Measurements from ENCODE around the gene ALK. TPM values are rescaled to one million over a fixed set of nuclear protein-coding genes. Genes with fewer than 3 reads are reported as not detected.

The ALK gene
- total RNA-seq, 1 donor from 2014 or later = 9.6 TPM

DNA sequence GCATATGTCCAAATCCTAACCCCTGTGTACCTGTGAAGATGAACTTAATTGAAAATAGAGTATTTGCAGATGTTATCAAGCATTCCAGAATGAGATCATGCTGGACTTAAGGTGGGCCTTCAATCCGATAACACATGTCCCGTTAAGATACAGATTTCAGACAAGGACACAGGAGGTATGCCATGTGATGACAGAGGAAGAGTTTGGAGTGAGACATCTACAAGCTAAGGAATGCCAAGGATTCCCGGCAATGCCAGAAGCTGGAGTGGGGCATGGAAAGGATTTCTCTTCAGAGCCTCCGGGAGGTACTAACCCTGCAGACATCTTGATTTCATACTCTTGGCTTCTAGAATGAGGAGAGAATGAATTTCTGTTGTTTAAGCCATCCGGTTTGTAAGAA lies 231.7 kb downstream of the ALK start:
- H3K4me1 Mint-ChIP-seq (ENCODE audit: low read depth, unreplicated experiment) = no peaks in the 10 kb centered on the region
- H3K9me3 Mint-ChIP-seq (ENCODE audit: unreplicated experiment) = no peaks in the 10 kb centered on the region
- no peak for DNase-seq
- peaks cover 10% of the 10 kb centered on the region for H3K36me3 Mint-ChIP-seq (ENCODE audit: unreplicated experiment)
- H3K4me3 Mint-ChIP-seq (ENCODE audit: unreplicated experiment) = no peak overlapping the region
- H3K27ac Mint-ChIP-seq (ENCODE audit: unreplicated experiment) = no peak overlapping the region
- H3K27me3 Mint-ChIP-seq (ENCODE audit: unreplicated experiment) = no peaks in the 10 kb centered on the region
- TF ChIP-seq, protein P1, sequence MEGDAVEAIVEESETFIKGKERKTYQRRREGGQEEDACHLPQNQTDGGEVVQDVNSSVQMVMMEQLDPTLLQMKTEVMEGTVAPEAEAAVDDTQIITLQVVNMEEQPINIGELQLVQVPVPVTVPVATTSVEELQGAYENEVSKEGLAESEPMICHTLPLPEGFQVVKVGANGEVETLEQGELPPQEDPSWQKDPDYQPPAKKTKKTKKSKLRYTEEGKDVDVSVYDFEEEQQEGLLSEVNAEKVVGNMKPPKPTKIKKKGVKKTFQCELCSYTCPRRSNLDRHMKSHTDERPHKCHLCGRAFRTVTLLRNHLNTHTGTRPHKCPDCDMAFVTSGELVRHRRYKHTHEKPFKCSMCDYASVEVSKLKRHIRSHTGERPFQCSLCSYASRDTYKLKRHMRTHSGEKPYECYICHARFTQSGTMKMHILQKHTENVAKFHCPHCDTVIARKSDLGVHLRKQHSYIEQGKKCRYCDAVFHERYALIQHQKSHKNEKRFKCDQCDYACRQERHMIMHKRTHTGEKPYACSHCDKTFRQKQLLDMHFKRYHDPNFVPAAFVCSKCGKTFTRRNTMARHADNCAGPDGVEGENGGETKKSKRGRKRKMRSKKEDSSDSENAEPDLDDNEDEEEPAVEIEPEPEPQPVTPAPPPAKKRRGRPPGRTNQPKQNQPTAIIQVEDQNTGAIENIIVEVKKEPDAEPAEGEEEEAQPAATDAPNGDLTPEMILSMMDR (IDR thresholded peaks at IDR 0.05; ENCODE audit: partially characterized antibody, unreplicated experiment) = no peak

DNA sequence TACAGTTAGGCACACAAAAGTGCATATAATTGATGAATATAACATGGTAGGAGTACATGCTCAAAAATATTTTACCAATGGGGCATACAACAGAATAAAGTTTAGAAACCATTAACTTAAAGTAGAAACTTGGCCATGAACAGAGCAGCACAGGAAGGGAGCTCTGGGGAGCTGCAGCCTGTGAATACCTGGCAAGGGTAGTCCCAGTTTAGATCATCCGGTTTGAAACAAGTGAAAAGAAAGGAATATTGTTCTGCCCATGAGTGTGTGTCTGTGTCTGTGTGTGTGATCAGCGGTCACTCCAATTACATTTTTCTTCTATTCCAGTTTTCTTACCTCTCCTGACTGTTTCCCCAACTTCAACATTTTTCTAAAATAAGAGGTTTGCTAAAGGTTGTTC lies 233.0 kb downstream of the ALK start:
- Mint-ChIP-seq H3K27me3 (ENCODE audit: unreplicated experiment) (peaks cover 1% of the 10 kb centered on the region), H3K9me3 (ENCODE audit: unreplicated experiment) (no peaks in the 10 kb centered on the region), H3K36me3 (ENCODE audit: unreplicated experiment) (peaks cover 10% of the 10 kb centered on the region), H3K27ac (ENCODE audit: unreplicated experiment) (no peak overlapping the region), H3K4me3 (ENCODE audit: unreplicated experiment) (no peak overlapping the region), H3K4me1 (ENCODE audit: low read depth, unreplicated experiment) (peaks cover 6% of the 10 kb centered on the region)
- TF ChIP-seq, protein P1 (IDR thresholded peaks at IDR 0.05; ENCODE audit: partially characterized antibody, unreplicated experiment) = no peak
- no peak for DNase-seq

DNA sequence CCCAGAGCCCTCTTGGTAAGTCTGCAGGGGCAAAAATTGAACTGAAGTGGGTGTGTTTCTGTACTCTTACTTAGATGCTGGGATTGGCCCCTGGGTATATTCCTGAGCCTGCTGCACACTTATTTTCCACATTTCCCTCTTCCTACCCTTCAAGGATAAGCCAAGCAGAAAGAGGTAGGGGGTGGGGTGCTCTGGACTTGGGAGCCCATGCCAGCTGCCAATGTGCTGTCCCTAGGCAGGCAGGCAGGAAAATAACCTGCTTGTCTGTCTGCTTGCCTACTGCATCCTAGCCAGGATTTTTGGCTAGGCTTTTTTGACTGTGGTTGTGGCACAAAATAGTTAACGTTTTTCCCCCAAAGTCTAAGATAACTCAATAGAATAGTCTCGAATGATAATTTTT lies 234.3 kb downstream of the ALK start:
- Mint-ChIP-seq H3K27me3 (ENCODE audit: unreplicated experiment) (peaks cover 1% of the 10 kb centered on the region), H3K4me3 (ENCODE audit: unreplicated experiment) (no peak overlapping the region), H3K36me3 (ENCODE audit: unreplicated experiment) (peaks cover 4% of the 10 kb centered on the region), H3K4me1 (ENCODE audit: low read depth, unreplicated experiment) (peaks cover 8% of the 10 kb centered on the region), H3K9me3 (ENCODE audit: unreplicated experiment) (no peaks in the 10 kb centered on the region), H3K27ac (ENCODE audit: unreplicated experiment) (no peak overlapping the region)
- TF ChIP-seq, protein P1 (IDR thresholded peaks at IDR 0.05; ENCODE audit: partially characterized antibody, unreplicated experiment) = no peak
- DNase-seq = no peak

DNA sequence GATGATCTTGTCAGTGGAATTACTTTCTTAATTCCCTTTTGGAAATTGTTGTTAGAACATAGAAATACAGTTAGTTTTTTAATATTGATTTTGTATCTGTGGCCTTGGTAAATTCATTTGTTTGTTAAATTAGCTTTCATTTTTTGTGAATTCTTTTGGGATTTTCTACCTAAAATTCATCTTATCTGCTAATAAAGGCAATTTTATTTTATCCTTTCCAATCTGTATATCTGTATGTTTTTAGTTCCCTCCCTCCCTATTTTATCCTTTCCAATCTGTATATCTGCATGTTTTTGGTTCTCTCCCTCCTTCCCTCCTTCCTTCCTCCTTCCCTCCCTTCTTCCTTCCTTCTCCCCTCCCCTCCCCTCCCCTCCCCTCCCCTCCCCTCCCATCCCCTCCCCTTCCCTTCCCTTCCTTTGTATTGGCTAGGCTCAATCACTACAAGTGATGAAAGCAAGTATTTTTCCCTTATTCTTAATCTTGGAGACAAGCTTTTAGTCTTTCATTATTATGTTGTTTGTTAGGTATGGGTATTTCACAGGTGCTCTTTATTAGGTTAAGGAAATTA lies 244.4 kb downstream of the ALK start:
- no peak for DNase-seq
- H3K4me3 Mint-ChIP-seq (ENCODE audit: unreplicated experiment) = no peak overlapping the region
- H3K9me3 Mint-ChIP-seq (ENCODE audit: unreplicated experiment) = no peaks in the 10 kb centered on the region
- TF ChIP-seq, protein P1 (IDR thresholded peaks at IDR 0.05; ENCODE audit: partially characterized antibody, unreplicated experiment) = no peak
- H3K36me3 Mint-ChIP-seq (ENCODE audit: unreplicated experiment) = no peaks in the 10 kb centered on the region
- H3K27ac Mint-ChIP-seq (ENCODE audit: unreplicated experiment) = no peak overlapping the region
- peaks cover 7% of the 10 kb centered on the region for H3K4me1 Mint-ChIP-seq (ENCODE audit: low read depth, unreplicated experiment)
- H3K27me3 Mint-ChIP-seq (ENCODE audit: unreplicated experiment) = peaks cover 1% of the 10 kb centered on the region

DNA sequence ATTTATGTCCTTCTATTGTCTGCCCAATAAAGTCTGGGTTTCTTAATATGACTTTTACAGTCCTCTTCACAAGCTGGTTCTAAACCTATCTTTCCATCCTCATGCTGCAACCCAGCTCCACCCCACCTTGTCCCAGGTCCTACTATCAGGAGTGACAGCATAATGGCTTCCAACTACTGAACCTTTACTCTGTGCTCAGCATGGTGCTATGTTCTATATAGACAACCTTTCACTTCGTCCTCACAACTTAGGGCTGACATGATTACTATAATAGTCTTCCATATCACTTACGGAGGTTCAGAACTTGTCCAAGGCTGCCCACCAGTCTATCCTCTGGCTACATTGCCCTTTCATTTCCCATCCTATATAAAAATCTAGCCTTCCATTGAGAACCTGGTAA lies 256.8 kb downstream of the ALK start:
- Mint-ChIP-seq H3K4me1 (ENCODE audit: low read depth, unreplicated experiment) (no peaks in the 10 kb centered on the region), H3K27ac (ENCODE audit: unreplicated experiment) (no peak overlapping the region), H3K4me3 (ENCODE audit: unreplicated experiment) (no peak overlapping the region), H3K9me3 (ENCODE audit: unreplicated experiment) (no peaks in the 10 kb centered on the region), H3K36me3 (ENCODE audit: unreplicated experiment) (peaks cover 19% of the 10 kb centered on the region), H3K27me3 (ENCODE audit: unreplicated experiment) (peaks cover 4% of the 10 kb centered on the region)
- no peak for DNase-seq
- TF ChIP-seq, protein P1 (IDR thresholded peaks at IDR 0.05; ENCODE audit: partially characterized antibody, unreplicated experiment) = no peak

All from glutamatergic neuron (in vitro differentiated cells).